Uterus (tissue), 4 donors: ENCODE results near the gene SKP1. TPM values are rescaled to one million over a fixed set of nuclear protein-coding genes. Genes with fewer than 3 reads are reported as not detected.
A peak's percentile ranks its signal among the peaks of the same experiment; 100 is the strongest.

ENCODE experiments used
- DNase-seq, 2 donors: peaks; one replicate each; pipeline ENCODE4 v3.0.0-alpha.2; 2019 to 2020
- H3K27ac ChIP-seq, 2 donors: fragments of 200-600 bp; sonication (generic); 1 replicate in 1 of 2; 2 replicates in 1 of 2; pipeline ENCODE4 v1.5.1; 2016 to 2018
- H3K27me3 ChIP-seq, 2 donors: fragments of 200-600 bp; sonication (generic); one replicate each; pipeline ENCODE4 v1.5.1; 2018 to 2019; ENCODE audit warnings: control low read depth in 1 of 2
- H3K36me3 ChIP-seq, 2 donors: fragments of 200-600 bp; sonication (generic); one replicate each; pipeline ENCODE4 v1.5.1; 2019; ENCODE audit warnings: control low read depth in 1 of 2
- H3K4me1 ChIP-seq, 2 donors: fragments of 200-600 bp; sonication (generic); one replicate each; pipeline ENCODE4 v1.5.1; 2018 to 2019; ENCODE audit warnings: control low read depth in 1 of 2
- H3K4me3 ChIP-seq, 2 donors: fragments of 200-600 bp; sonication (generic); 1 replicate in 1 of 2; 2 replicates in 1 of 2; pipeline ENCODE4 v1.5.1; 2018 to 2019; ENCODE audit warnings: mild to moderate bottlenecking in 1 of 2
- H3K9me3 ChIP-seq, 2 donors: fragments of 200-600 bp; sonication (generic); one replicate each; pipeline ENCODE4 v1.5.1; 2019; ENCODE audit warnings: control low read depth in 1 of 2
- POLR2A ChIP-seq, 2 donors: fragments of 450-650 bp; IDR thresholded peaks; one replicate each; pipeline ENCODE4 v1.6.1; 2016; ENCODE audit warnings: antibody characterized with exemption in 2 of 2, mild to moderate bottlenecking in 1 of 2, moderate library complexity in 1 of 2
- intact Hi-C: fragments of 100-400 bp; cut with DNase I; formaldehyde crosslinking; loops from one replicate; pipeline ENCODE4 v1.15.1; 2023; ENCODE audit warnings: low total_unique reads
- total RNA-seq, 4 donors: library from RNA; depleted of rRNA in 3 of 4; stranded (reverse); fragments of >200 nt in 3 of 4; gene quantifications; one replicate each; pipeline versions ENCODE4 v1.1.0 to v1.2.4, GENCODE V29; 2014 to 2023
- TF ChIP-seq, protein P1 (sequence below), 4 experiments: fragments of 200-600 bp in 2 of 4; fragments of 450-650 bp in 2 of 4; sonication (generic) in 2 of 4; IDR thresholded peaks; one replicate each; pipeline ENCODE4 v1.5.1; 2016 to 2019; ENCODE audit warnings: antibody characterized with exemption in 4 of 4, mild to moderate bottlenecking in 2 of 4, moderate library complexity in 1 of 4
- donor health status: DM: yes; HTN: yes; CAD: no.

The SKP1 gene
- total RNA-seq, 4 donors from 2014 or later = 198 to 343 (median 235) TPM

DNA sequence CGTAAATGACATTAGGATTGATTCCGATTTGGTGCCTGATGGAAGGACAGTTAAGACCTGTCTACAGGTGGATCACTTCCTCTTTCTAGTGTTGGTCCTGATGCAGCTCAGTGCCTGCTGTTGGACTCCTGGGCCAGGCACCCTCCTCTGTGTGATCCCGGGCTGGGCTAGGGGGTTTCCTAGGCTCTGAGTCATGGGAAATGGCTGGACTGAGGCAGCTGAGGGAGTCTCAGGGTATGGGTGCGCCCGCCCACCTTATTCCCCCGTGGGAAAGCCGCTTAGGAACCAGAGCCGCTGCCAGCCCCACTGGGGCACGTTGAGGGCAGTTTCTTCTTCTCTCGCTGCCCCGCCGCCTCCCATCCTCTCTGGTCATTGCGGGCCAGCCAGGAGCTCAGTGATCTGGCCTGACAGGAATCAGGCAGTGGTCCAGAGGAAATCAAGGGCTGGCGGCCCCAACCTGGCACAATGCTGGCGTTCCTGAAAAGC is 49.3 kb downstream of the SKP1 start:
- TF ChIP-seq, protein P1, sequence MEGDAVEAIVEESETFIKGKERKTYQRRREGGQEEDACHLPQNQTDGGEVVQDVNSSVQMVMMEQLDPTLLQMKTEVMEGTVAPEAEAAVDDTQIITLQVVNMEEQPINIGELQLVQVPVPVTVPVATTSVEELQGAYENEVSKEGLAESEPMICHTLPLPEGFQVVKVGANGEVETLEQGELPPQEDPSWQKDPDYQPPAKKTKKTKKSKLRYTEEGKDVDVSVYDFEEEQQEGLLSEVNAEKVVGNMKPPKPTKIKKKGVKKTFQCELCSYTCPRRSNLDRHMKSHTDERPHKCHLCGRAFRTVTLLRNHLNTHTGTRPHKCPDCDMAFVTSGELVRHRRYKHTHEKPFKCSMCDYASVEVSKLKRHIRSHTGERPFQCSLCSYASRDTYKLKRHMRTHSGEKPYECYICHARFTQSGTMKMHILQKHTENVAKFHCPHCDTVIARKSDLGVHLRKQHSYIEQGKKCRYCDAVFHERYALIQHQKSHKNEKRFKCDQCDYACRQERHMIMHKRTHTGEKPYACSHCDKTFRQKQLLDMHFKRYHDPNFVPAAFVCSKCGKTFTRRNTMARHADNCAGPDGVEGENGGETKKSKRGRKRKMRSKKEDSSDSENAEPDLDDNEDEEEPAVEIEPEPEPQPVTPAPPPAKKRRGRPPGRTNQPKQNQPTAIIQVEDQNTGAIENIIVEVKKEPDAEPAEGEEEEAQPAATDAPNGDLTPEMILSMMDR (IDR thresholded peaks at IDR 0.05) = no peak
- TF ChIP-seq POLR2A (IDR thresholded peaks at IDR 0.05) = no peak
- no peaks in the 10 kb centered on the region for H3K36me3 ChIP-seq
- no peak overlapping the region for H3K4me3 ChIP-seq
- H3K4me1 ChIP-seq = peaks cover 0 to 8% of the 10 kb centered on the region in 2 donors
- no peaks in the 10 kb centered on the region for H3K27me3 ChIP-seq
- no peak for DNase-seq
- intact Hi-C loops = no loop called here
- no peaks in the 10 kb centered on the region for H3K9me3 ChIP-seq
- no peak overlapping the region for H3K27ac ChIP-seq

DNA sequence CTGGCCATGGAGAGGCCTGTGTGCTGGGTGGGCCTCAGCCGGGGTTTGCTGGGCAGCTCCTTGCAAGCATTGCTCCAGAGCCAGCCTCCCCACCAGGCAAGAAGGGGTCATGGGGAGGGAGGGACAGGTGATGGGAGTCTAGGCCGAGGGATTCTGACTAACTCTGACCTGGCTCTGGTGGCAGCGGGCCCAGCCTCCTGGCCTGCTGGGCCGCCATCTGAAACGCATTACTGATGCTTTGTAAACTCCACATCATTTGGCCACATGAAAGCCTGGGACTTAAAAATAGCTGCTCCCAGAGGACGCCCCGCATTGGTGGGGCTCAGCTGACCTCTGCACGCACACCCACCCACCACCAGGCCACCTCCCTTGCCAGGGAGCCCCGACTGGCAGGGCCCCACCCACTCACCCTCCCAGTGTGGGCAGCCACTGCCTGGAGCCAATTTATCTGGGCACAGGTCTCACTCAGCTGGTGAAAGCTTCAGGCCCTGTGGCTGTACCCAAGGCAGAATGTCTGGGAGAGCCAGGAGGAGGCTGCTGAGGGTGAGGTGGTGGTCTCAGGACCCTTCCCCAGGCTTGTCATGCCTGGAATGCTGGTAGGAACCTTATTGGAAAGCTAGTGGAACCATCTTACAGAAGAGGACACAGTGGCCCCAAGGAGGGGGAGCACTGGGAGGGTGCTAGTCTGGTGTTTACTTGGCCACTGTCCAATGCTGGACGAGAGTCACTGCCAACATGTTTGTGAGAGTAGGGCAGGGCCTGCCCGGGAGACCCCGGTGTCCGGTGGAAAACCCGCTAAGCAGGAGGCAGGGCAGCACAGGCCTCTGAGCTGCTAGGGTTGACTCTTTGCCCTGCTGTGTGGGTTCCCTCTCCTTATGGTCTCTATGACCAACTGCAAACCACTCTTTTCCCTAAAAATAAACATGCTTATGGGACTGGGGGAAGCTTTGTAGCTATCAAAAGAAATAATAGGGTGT is 51.4 kb downstream of the SKP1 start:
- no peaks in the 10 kb centered on the region for H3K27me3 ChIP-seq
- no peak overlapping the region for H3K4me3 ChIP-seq
- TF ChIP-seq, protein P1 (IDR thresholded peaks at IDR 0.05) = no peak
- no peak for TF ChIP-seq POLR2A (IDR thresholded peaks at IDR 0.05)
- peak overlapping the region; percentile 2 to 27 for H3K27ac ChIP-seq
- peaks cover 0 to 8% of the 10 kb centered on the region in 2 donors for H3K4me1 ChIP-seq
- peak; percentile 49 to 62 for DNase-seq
- intact Hi-C loops = no loop called here
- no peaks in the 10 kb centered on the region for H3K36me3 ChIP-seq
- no peaks in the 10 kb centered on the region for H3K9me3 ChIP-seq

DNA sequence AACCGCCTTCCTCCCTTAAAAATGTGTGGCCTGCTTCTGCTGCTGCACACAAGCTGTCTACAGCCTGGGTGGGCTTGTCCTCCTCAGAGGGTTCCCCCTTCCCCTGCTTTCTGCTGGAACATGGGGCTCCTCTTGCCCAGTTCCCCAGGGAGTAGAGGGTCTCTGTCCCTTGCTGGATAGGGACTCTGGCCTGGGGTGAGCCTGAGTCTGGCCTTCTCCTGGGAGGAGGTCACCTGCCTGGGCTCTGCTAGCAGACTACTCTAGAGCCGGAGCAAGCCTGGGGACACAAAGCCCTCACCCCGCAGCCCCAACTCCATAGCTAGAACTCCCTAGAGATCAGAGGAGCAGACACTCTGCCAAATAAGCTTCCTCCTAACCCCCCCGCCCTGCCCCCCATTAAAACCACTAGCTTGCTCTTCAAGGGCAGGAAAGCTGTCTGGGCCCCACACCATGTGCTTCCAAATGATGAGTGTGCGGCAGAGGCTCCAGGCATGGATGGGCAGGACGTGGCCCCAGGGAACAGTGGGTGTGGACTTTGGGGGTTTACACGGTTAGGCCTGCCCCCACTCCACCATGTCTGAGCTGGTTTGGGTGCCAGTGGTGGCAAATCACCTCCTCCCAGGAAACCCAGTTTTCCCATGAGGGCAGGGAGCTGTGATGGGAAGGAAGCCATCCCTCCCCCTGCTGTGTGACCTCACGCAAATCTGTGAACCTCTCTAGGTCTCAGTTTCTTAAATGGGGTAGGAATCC is 52.3 kb downstream of the SKP1 start:
- H3K36me3 ChIP-seq = no peaks in the 10 kb centered on the region
- intact Hi-C loops = no loop called here
- H3K27me3 ChIP-seq = no peaks in the 10 kb centered on the region
- no peak for TF ChIP-seq POLR2A (IDR thresholded peaks at IDR 0.05)
- TF ChIP-seq, protein P1 (IDR thresholded peaks at IDR 0.05) = no peak
- DNase-seq = no peak
- peak overlapping the region in 1 of 2 donors; percentile 27 for H3K27ac ChIP-seq
- no peak overlapping the region for H3K4me3 ChIP-seq
- no peaks in the 10 kb centered on the region for H3K9me3 ChIP-seq
- H3K4me1 ChIP-seq = peaks cover 0 to 8% of the 10 kb centered on the region in 2 donors

DNA sequence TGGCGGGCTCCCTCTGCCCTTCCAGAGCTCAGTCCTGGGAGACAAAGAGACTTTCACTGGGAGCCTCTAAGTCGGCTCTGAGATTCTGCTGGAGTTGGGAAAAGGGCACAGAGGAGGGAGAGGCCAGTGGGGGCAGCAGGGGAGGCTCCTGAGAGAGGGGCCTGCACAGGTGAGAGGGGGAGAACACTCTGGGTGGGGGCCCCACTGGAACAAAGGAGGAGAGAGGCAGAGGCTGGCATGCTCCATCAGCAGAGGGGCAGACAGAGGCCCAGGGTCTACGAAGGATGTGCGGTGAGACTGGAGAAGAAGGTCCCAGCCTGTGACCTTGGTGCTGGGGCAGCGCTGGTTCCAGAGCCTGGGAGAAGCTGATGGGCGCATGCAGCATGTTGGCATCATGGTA is 53.4 kb downstream of the SKP1 start:
- no peak for TF ChIP-seq POLR2A (IDR thresholded peaks at IDR 0.05)
- TF ChIP-seq, protein P1 (IDR thresholded peaks at IDR 0.05) = no peak
- no peak for DNase-seq
- Histone ChIP-seq H3K27me3 (no peaks in the 10 kb centered on the region), H3K9me3 (no peaks in the 10 kb centered on the region), H3K4me3 (no peak overlapping the region), H3K4me1 (peaks cover 0 to 8% of the 10 kb centered on the region in 2 donors), H3K27ac (no peak overlapping the region), H3K36me3 (no peaks in the 10 kb centered on the region)
- intact Hi-C loops = no loop called here
